ENCODE results near the gene PIK3R6. TPM values are rescaled to one million over a fixed set of nuclear protein-coding genes. Genes with fewer than 3 reads are reported as not detected.
A peak's percentile ranks its signal among the peaks of the same experiment; 100 is the strongest.

Gene PIK3R6
- total RNA-seq, 1 donor from 2014 or later = 2.2 TPM

DNA sequence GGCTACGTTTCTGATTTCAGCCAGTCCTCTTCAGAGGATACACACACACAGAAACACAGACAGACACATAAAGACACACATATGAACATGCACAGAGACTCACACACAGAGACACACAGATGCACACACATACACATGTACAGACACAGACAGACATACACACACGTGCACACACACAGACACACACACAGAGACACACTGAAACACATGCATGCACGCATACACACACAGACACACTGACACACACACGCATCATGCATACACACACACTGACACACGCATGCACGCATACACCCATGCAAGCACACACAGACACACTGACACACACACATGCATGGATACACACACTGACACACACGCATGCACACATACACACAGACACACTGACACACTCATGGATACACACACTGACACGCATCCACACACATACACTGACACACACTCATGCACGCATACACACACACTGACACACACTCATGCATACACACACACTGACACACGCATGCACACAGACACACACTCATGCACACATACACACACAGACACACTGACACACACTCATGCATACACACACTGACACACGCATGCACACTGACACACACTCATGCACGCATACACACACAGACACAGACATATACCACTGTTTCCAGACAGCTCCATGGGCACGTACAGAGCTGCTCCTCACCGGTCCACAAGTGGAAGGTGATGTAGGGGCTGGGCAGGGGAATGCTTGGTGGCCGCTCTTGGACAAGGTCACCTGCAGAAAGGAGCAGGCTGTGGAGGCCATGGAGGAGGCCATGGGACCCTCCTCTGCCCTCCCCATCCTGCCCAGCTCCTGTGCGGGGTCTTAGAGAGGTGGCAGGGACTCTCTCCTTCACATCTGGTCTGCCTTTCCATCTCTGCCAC lies 38.2 kb downstream of the PIK3R6 start:
- intact Hi-C loops (cut with DNase I) = no loop called here
- no peak overlapping the region for H3K27ac ChIP-seq
- H3K36me3 ChIP-seq = no peaks in the 10 kb centered on the region
- peaks cover 5% of the 10 kb centered on the region for H3K27me3 ChIP-seq
- no peaks in the 10 kb centered on the region for H3K9me3 ChIP-seq
- TF ChIP-seq, protein P1, sequence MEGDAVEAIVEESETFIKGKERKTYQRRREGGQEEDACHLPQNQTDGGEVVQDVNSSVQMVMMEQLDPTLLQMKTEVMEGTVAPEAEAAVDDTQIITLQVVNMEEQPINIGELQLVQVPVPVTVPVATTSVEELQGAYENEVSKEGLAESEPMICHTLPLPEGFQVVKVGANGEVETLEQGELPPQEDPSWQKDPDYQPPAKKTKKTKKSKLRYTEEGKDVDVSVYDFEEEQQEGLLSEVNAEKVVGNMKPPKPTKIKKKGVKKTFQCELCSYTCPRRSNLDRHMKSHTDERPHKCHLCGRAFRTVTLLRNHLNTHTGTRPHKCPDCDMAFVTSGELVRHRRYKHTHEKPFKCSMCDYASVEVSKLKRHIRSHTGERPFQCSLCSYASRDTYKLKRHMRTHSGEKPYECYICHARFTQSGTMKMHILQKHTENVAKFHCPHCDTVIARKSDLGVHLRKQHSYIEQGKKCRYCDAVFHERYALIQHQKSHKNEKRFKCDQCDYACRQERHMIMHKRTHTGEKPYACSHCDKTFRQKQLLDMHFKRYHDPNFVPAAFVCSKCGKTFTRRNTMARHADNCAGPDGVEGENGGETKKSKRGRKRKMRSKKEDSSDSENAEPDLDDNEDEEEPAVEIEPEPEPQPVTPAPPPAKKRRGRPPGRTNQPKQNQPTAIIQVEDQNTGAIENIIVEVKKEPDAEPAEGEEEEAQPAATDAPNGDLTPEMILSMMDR (IDR thresholded peaks at IDR 0.05) = no peak
- H3K4me1 ChIP-seq = no peaks in the 10 kb centered on the region
- peak in 1 of 2 donors; percentile 41 for DNase-seq (ENCODE audit: low spot score in 2 of 2)
- no peak overlapping the region for H3K4me3 ChIP-seq

DNA sequence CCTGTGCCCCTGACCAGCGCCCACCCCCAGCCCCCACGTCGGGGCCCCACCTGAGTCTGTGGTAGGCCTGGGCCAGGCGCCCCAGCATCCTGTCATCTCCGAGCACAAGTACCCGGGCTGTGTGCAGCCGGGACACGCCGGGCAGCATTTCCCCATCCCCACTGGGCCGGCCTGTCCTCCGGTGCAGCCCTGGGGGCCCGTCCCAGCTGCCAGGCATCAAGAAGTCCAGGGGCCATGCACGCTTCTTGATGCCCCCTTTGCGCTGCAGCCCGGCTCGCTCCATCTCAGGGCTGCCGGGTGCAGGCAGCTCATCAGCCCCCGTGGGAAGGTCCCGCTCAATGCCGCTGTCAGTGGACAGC lies 39.0 kb downstream of the PIK3R6 start:
- no peak overlapping the region for H3K4me3 ChIP-seq
- intact Hi-C loops (cut with DNase I) = no loop called here

DNA sequence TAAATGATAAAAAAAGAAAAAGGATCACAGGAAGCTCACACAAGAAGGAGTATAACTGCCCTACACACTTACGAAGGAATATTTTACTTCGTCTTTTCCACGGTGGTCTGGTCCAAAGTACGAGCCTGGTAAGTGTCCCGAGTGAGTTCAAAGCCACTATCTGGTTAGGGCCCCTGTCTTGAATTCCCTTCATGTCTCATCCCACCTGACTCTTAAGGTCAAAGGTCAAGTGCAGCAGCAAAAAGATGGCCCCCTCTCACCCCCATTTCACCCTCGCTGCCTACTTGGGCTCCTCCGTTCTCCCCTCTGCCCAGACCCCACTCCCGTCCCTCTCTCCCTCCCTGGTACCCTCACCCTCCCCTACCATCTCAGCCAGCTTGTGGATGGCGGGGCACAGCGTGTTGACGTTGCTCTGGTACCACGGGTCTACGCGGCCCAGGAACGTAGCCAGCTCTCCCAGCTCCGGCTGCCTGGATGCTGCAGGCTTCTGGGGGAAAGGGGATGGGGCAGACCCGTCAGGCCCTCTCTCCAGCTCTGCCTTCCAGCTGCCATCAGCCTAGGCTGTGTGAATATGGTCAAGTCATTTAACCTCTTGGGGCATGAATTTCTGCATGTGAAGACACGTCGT lies 40.6 kb downstream of the PIK3R6 start:
- Histone ChIP-seq H3K4me3 (no peak overlapping the region), H3K4me1 (no peaks in the 10 kb centered on the region), H3K27me3 (no peaks in the 10 kb centered on the region), H3K9me3 (no peaks in the 10 kb centered on the region), H3K27ac (no peak overlapping the region), H3K36me3 (no peaks in the 10 kb centered on the region)
- intact Hi-C loops (cut with DNase I) = no loop called here
- TF ChIP-seq, protein P1 (IDR thresholded peaks at IDR 0.05) = no peak
- DNase-seq (ENCODE audit: low spot score in 2 of 2) = peak in 1 of 2 donors; percentile 48

More for the DNA sequence above, 39.0 kb downstream of the PIK3R6 start:
- TF ChIP-seq, protein P1 (IDR thresholded peaks at IDR 0.05) = no peak
- no peaks in the 10 kb centered on the region for H3K4me1 ChIP-seq
- H3K27ac ChIP-seq = no peak overlapping the region
- peaks cover 5% of the 10 kb centered on the region for H3K27me3 ChIP-seq
- DNase-seq (ENCODE audit: low spot score in 2 of 2) = no peak
- no peaks in the 10 kb centered on the region for H3K9me3 ChIP-seq
- no peaks in the 10 kb centered on the region for H3K36me3 ChIP-seq

DNA sequence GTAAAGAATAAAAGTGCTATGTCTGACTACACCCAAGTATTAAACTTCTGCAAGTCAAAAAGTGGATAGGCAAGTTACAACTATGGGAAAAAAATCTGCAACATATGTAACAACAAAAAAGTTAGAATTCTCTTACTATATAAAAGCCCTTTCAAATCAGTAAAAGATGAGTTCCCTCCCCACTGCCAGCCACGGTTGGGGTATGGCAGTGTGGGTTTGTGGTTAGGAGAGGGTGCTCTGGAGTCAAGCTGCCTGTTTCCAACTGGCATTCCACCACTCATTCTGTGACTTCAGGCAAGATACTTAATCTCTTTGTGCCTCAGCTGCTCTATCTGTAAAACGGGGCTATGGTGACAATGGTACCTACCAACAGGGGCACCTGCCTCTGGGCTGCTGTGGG lies 41.7 kb downstream of the PIK3R6 start:
- H3K4me1 ChIP-seq = no peaks in the 10 kb centered on the region
- intact Hi-C loops (cut with DNase I) = no loop called here
- H3K27me3 ChIP-seq = no peaks in the 10 kb centered on the region
- H3K4me3 ChIP-seq = no peak overlapping the region
- H3K9me3 ChIP-seq = no peaks in the 10 kb centered on the region
- TF ChIP-seq, protein P1 (IDR thresholded peaks at IDR 0.05) = no peak
- no peaks in the 10 kb centered on the region for H3K36me3 ChIP-seq
- DNase-seq (ENCODE audit: low spot score in 2 of 2) = peak in 1 of 2 donors; percentile 4
- H3K27ac ChIP-seq = no peak overlapping the region

DNA sequence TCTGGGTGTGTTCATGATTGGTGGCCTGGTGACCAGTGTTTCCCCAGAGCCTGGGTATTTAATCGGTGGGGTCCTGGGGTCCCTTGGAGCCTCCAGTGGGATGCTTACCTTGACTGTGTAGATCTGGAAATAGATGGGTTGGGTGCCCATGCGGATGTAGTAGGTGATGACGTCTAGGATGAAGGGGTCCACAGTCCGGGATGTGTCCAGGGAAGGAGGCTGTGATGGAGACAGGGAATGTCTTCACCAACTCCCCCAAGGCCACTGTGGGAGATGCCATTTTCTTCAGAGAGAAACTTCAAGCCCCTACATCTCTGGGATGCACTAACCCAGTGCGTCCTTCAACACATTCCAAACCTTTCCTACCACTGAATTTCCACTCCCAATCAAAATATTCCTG lies 44.2 kb downstream of the PIK3R6 start:
- no peaks in the 10 kb centered on the region for H3K36me3 ChIP-seq
- peak in 1 of 2 donors; percentile 12 for DNase-seq (ENCODE audit: low spot score in 2 of 2)
- TF ChIP-seq, protein P1 (IDR thresholded peaks at IDR 0.05) = no peak
- H3K4me3 ChIP-seq = no peak overlapping the region
- H3K27ac ChIP-seq = no peak overlapping the region
- no peaks in the 10 kb centered on the region for H3K9me3 ChIP-seq
- intact Hi-C loops (cut with DNase I) = no loop called here
- no peaks in the 10 kb centered on the region for H3K4me1 ChIP-seq
- H3K27me3 ChIP-seq = no peaks in the 10 kb centered on the region
